GF-D8 (cell line): ENCODE results near the gene KRT9.
"Not testable (repeated sequence)": the region's sequence is repeated elsewhere in the genome, so short reads cannot be mapped to it uniquely, and the experiment has no call there.

Source experiments
- DNase-seq: peaks from one replicate; lab custom pipeline; 2025; lab: John Stamatoyannopoulos, UW

Gene KRT9

GRCh38 chr17:41571561-41572434 lies at the start of gene KRT9:
KRT9 (minus strand) TSS chr17:41572059; CDS start chr17:41571992, 67 bp downstream.
- no peak for DNase-seq

GRCh38 chr17:41621435-41621817 lies 49.6 kb upstream of the KRT9 start:
- not testable (repeated sequence) for DNase-seq

- DNase-seq = no peak
Measured at GRCh38 chr17:41620583-41621434, 49.0 kb upstream of the KRT9 start.

GRCh38 chr17:41619927-41620582 lies 48.2 kb upstream of the KRT9 start:
- not testable (repeated sequence) for DNase-seq

- DNase-seq = no peak
Measured at GRCh38 chr17:41619036-41619926, 47.4 kb upstream of the KRT9 start.

- no peak for DNase-seq
Measured at GRCh38 chr17:41618341-41619035, 46.6 kb upstream of the KRT9 start.

- no peak for DNase-seq
Measured at GRCh38 chr17:41617698-41618097, 45.8 kb upstream of the KRT9 start.

GRCh38 chr17:41617136-41617535 lies 45.3 kb upstream of the KRT9 start:
- DNase-seq = no peak

- not testable (repeated sequence) for DNase-seq
Measured at GRCh38 chr17:41616486-41616885, 44.6 kb upstream of the KRT9 start.

GRCh38 chr17:41615454-41615853 lies 43.6 kb upstream of the KRT9 start:
- no peak for DNase-seq

GRCh38 chr17:41614767-41615166 lies 42.9 kb upstream of the KRT9 start:
- not testable (repeated sequence) for DNase-seq

- no peak for DNase-seq
Measured at GRCh38 chr17:41614098-41614497, 42.2 kb upstream of the KRT9 start.

GRCh38 chr17:41613277-41614082 lies 41.6 kb upstream of the KRT9 start:
- DNase-seq = no peak

GRCh38 chr17:41612376-41613160 lies 40.7 kb upstream of the KRT9 start, which contains the start of gene KRT16:
KRT16 (minus strand) TSS chr17:41612767; CDS start chr17:41612688, 79 bp downstream.
- not testable (repeated sequence) for DNase-seq

GRCh38 chr17:41610965-41611640 lies 39.2 kb upstream of the KRT9 start:
- no peak for DNase-seq

GRCh38 chr17:41610061-41610517 lies 38.2 kb upstream of the KRT9 start:
- not testable (repeated sequence) for DNase-seq

GRCh38 chr17:41606930-41607329 lies 35.1 kb upstream of the KRT9 start:
- DNase-seq = not testable (repeated sequence)

GRCh38 chr17:41602524-41602923 lies 30.7 kb upstream of the KRT9 start:
- DNase-seq = no peak
